ENCODE measurements around the gene COL26A1.
"Not testable (repeated sequence)": the region's sequence is repeated elsewhere in the genome, so short reads cannot be mapped to it uniquely, and the experiment has no call there.

COL26A1 gene

GRCh38 chr7:101362334-101363195, at the start of gene COL26A1:
TSS of gene COL26A1 (plus strand) at chr7:101362875. CDS start at chr7:101363033, 158 bp downstream.
- DNase-seq (ENCODE audit: low read depth, low spot score), result peak; percentile 73

- peak; percentile 47 for DNase-seq (ENCODE audit: low read depth, low spot score)
Observed at GRCh38 chr7:101315336-101315735, 47.3 kb upstream of the COL26A1 start.

- no peak for DNase-seq (ENCODE audit: low read depth, low spot score)
Observed at GRCh38 chr7:101319401-101319800, 43.3 kb upstream of the COL26A1 start.

GRCh38 chr7:101321491-101322401, 40.9 kb upstream of the COL26A1 start, which contains the start of gene IFT22:
TSS of gene IFT22 (minus strand) at chr7:101321812. CDS start at chr7:101321709, 103 bp downstream.
- peak; percentile 94 for DNase-seq (ENCODE audit: low read depth, low spot score)

GRCh38 chr7:101328159-101328558, 34.5 kb upstream of the COL26A1 start:
- no peak for DNase-seq (ENCODE audit: low read depth, low spot score)

- DNase-seq (ENCODE audit: low read depth, low spot score), result peak; percentile 56
Observed at GRCh38 chr7:101330011-101330484, 32.6 kb upstream of the COL26A1 start.

- DNase-seq (ENCODE audit: low read depth, low spot score), result no peak
Observed at GRCh38 chr7:101332026-101332425, 30.6 kb upstream of the COL26A1 start.

- DNase-seq (ENCODE audit: low read depth, low spot score), result no peak
Observed at GRCh38 chr7:101333912-101334311, 28.8 kb upstream of the COL26A1 start.

- no peak for DNase-seq (ENCODE audit: low read depth, low spot score)
Observed at GRCh38 chr7:101340379-101340778, 22.3 kb upstream of the COL26A1 start.

- peak; percentile 32 for DNase-seq (ENCODE audit: low read depth, low spot score)
Observed at GRCh38 chr7:101342892-101343291, 19.8 kb upstream of the COL26A1 start.

- no peak for DNase-seq (ENCODE audit: low read depth, low spot score)
Observed at GRCh38 chr7:101347477-101347876, 15.2 kb upstream of the COL26A1 start.

GRCh38 chr7:101348456-101349067, 14.1 kb upstream of the COL26A1 start:
- not testable (repeated sequence) for DNase-seq (ENCODE audit: low read depth, low spot score)

GRCh38 chr7:101349300-101349699, 13.4 kb upstream of the COL26A1 start:
- not testable (repeated sequence) for DNase-seq (ENCODE audit: low read depth, low spot score)

- no peak for DNase-seq (ENCODE audit: low read depth, low spot score)
Observed at GRCh38 chr7:101352920-101353308, 9.8 kb upstream of the COL26A1 start.

- no peak for DNase-seq (ENCODE audit: low read depth, low spot score)
Observed at GRCh38 chr7:101357433-101357832, 5.2 kb upstream of the COL26A1 start.

GRCh38 chr7:101363196-101363733, 590 bp downstream of the COL26A1 start:
- DNase-seq (ENCODE audit: low read depth, low spot score), result no peak

- peak; percentile 91 for DNase-seq (ENCODE audit: low read depth, low spot score)
Observed at GRCh38 chr7:101363734-101364374, 1.2 kb downstream of the COL26A1 start.

GRCh38 chr7:101365956-101366355, 3.3 kb downstream of the COL26A1 start:
- DNase-seq (ENCODE audit: low read depth, low spot score), result no peak

- DNase-seq (ENCODE audit: low read depth, low spot score), result no peak
Observed at GRCh38 chr7:101367676-101368075, 5.0 kb downstream of the COL26A1 start.

- no peak for DNase-seq (ENCODE audit: low read depth, low spot score)
Observed at GRCh38 chr7:101368422-101369165, 5.9 kb downstream of the COL26A1 start.
